ENCODE results near the gene CD200.

Gene CD200

GRCh38 chr3:112304611-112305010 lies 28.3 kb upstream of the CD200 start:
- Histone ChIP-seq H2AFZ (ENCODE audit: low read depth, low read length) (peak overlapping the region; percentile 81), H4K8ac (ENCODE audit: low read length) (no peak overlapping the region), H2BK5ac (ENCODE audit: low read depth, low read length, poor library complexity, severe bottlenecking) (no peak overlapping the region), H3K4me3 (ENCODE audit: insufficient read depth in 1 of 2, low read depth in 1 of 2, low read length in 2 of 2) (peak overlapping the region in 1 of 2 experiments; percentile 73), H3K36me3 (ENCODE audit: control insufficient read depth in 1 of 2, insufficient read depth in 2 of 2, low read depth in 1 of 2, low read length in 2 of 2) (no peaks in the 10 kb centered on the region), H3K27me3 (ENCODE audit: control insufficient read depth in 1 of 2, insufficient read depth in 1 of 2, low read length in 2 of 2) (no peaks in the 10 kb centered on the region), H4K91ac (ENCODE audit: low read length) (no peak overlapping the region), H3K4me2 (ENCODE audit: low read length, poor library complexity, severe bottlenecking) (peak overlapping the region; percentile 30), H2BK120ac (ENCODE audit: low read depth, low read length) (no peak overlapping the region), H3K9me3 (ENCODE audit: control insufficient read depth, low read length) (no peaks in the 10 kb centered on the region), H3K14ac (ENCODE audit: low read length in 2 of 2) (no peak overlapping the region), H2AK5ac (ENCODE audit: low read length, severe bottlenecking) (no peak overlapping the region), H2BK15ac (ENCODE audit: low read depth, poor library complexity, severe bottlenecking) (no peak overlapping the region), H3K4me1 (ENCODE audit: control insufficient read depth, insufficient read depth, low read depth, low read length) (peaks cover 7% of the 10 kb centered on the region), H3K4ac (ENCODE audit: low read depth in 1 of 2, low read length in 2 of 2) (no peak overlapping the region), H3K23ac (ENCODE audit: low read length in 2 of 2) (no peak overlapping the region), H3K18ac (ENCODE audit: low read depth in 1 of 2, low read length in 2 of 2) (no peak overlapping the region), H3K9ac (ENCODE audit: low read length) (peak overlapping the region; percentile 78), H3K79me1 (replicated peaks; ENCODE audit: low read length, poor library complexity, severe bottlenecking) (no peaks in the 10 kb centered on the region), H3K27ac (ENCODE audit: low read length, poor library complexity, severe bottlenecking) (no peak overlapping the region), H2BK12ac (ENCODE audit: low read length in 2 of 2) (no peak overlapping the region)
- WGBS: 86% methylated on average over 2 of the region's 2 CpGs
- DNase-seq: no peak

DNA sequence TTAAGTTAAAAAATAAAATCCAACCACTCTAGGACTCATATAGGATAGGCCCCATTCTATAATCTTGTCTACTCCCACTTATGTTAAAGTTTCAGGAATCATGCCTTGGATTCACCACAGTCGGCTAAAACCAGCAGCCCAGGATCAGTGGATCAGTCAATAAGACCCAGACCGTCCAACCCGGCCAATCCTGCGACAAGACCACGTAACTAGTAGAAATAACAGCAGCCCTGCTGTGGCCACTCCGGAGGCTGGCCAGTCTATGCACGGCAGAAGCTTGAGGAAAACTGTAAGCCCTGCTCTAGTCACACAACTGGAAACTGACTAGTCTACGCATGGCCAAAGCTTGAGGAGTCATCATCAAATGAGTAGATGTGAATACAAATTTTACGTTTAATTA lies 26.1 kb upstream of the CD200 start:
- H3K9me3 ChIP-seq (ENCODE audit: control insufficient read depth, low read length): no peaks in the 10 kb centered on the region
- no peak overlapping the region for H2AFZ ChIP-seq (ENCODE audit: low read depth, low read length)
- no peak overlapping the region for H3K4me3 ChIP-seq (ENCODE audit: insufficient read depth in 1 of 2, low read depth in 1 of 2, low read length in 2 of 2)
- H4K8ac ChIP-seq (ENCODE audit: low read length): no peak overlapping the region
- no peaks in the 10 kb centered on the region for H3K27me3 ChIP-seq (ENCODE audit: control insufficient read depth in 1 of 2, insufficient read depth in 1 of 2, low read length in 2 of 2)
- H2BK5ac ChIP-seq (ENCODE audit: low read depth, low read length, poor library complexity, severe bottlenecking): no peak overlapping the region
- peak overlapping the region in 1 of 2 experiments; percentile 32 for H2BK12ac ChIP-seq (ENCODE audit: low read length in 2 of 2)
- H2BK120ac ChIP-seq (ENCODE audit: low read depth, low read length): no peak overlapping the region
- H3K4me2 ChIP-seq (ENCODE audit: low read length, poor library complexity, severe bottlenecking): no peak overlapping the region
- no peak overlapping the region for H2BK15ac ChIP-seq (ENCODE audit: low read depth, poor library complexity, severe bottlenecking)
- no peak overlapping the region for H2AK5ac ChIP-seq (ENCODE audit: low read length, severe bottlenecking)
- H3K79me1 ChIP-seq (replicated peaks; ENCODE audit: low read length, poor library complexity, severe bottlenecking): no peaks in the 10 kb centered on the region
- no peak overlapping the region for H3K27ac ChIP-seq (ENCODE audit: low read length, poor library complexity, severe bottlenecking)
- WGBS: 82% methylated on average over 7 of the region's 9 CpGs
- H3K18ac ChIP-seq (ENCODE audit: low read depth in 1 of 2, low read length in 2 of 2): no peak overlapping the region
- no peak overlapping the region for H3K14ac ChIP-seq (ENCODE audit: low read length in 2 of 2)
- no peak overlapping the region for H3K9ac ChIP-seq (ENCODE audit: low read length)
- no peak overlapping the region for H3K23ac ChIP-seq (ENCODE audit: low read length in 2 of 2)
- no peak overlapping the region for H4K91ac ChIP-seq (ENCODE audit: low read length)
- DNase-seq: no peak
- peaks cover 7% of the 10 kb centered on the region for H3K4me1 ChIP-seq (ENCODE audit: control insufficient read depth, insufficient read depth, low read depth, low read length)
- no peaks in the 10 kb centered on the region for H3K36me3 ChIP-seq (ENCODE audit: control insufficient read depth in 1 of 2, insufficient read depth in 2 of 2, low read depth in 1 of 2, low read length in 2 of 2)
- no peak overlapping the region for H3K4ac ChIP-seq (ENCODE audit: low read depth in 1 of 2, low read length in 2 of 2)

GRCh38 chr3:112307557-112307956 lies 25.4 kb upstream of the CD200 start:
- no peak overlapping the region for H4K8ac ChIP-seq (ENCODE audit: low read length)
- no peak overlapping the region for H2BK5ac ChIP-seq (ENCODE audit: low read depth, low read length, poor library complexity, severe bottlenecking)
- H3K4ac ChIP-seq (ENCODE audit: low read depth in 1 of 2, low read length in 2 of 2): no peak overlapping the region
- H3K27ac ChIP-seq (ENCODE audit: low read length, poor library complexity, severe bottlenecking): no peak overlapping the region
- H3K79me1 ChIP-seq (replicated peaks; ENCODE audit: low read length, poor library complexity, severe bottlenecking): no peaks in the 10 kb centered on the region
- H3K14ac ChIP-seq (ENCODE audit: low read length in 2 of 2): no peak overlapping the region
- H3K27me3 ChIP-seq (ENCODE audit: control insufficient read depth in 1 of 2, insufficient read depth in 1 of 2, low read length in 2 of 2): no peaks in the 10 kb centered on the region
- no peak overlapping the region for H2BK12ac ChIP-seq (ENCODE audit: low read length in 2 of 2)
- no peak for DNase-seq
- H2AK5ac ChIP-seq (ENCODE audit: low read length, severe bottlenecking): no peak overlapping the region
- no peak overlapping the region for H3K4me3 ChIP-seq (ENCODE audit: insufficient read depth in 1 of 2, low read depth in 1 of 2, low read length in 2 of 2)
- H3K23ac ChIP-seq (ENCODE audit: low read length in 2 of 2): no peak overlapping the region
- no peak overlapping the region for H2BK15ac ChIP-seq (ENCODE audit: low read depth, poor library complexity, severe bottlenecking)
- no peak overlapping the region for H2BK120ac ChIP-seq (ENCODE audit: low read depth, low read length)
- no peak overlapping the region for H3K18ac ChIP-seq (ENCODE audit: low read depth in 1 of 2, low read length in 2 of 2)
- no peak overlapping the region for H4K91ac ChIP-seq (ENCODE audit: low read length)
- WGBS: 95% methylated on average over 2 of the region's 4 CpGs
- no peak overlapping the region for H3K4me2 ChIP-seq (ENCODE audit: low read length, poor library complexity, severe bottlenecking)
- no peaks in the 10 kb centered on the region for H3K36me3 ChIP-seq (ENCODE audit: control insufficient read depth in 1 of 2, insufficient read depth in 2 of 2, low read depth in 1 of 2, low read length in 2 of 2)
- H3K4me1 ChIP-seq (ENCODE audit: control insufficient read depth, insufficient read depth, low read depth, low read length): peaks cover 6% of the 10 kb centered on the region
- H3K9ac ChIP-seq (ENCODE audit: low read length): no peak overlapping the region
- no peak overlapping the region for H2AFZ ChIP-seq (ENCODE audit: low read depth, low read length)
- H3K9me3 ChIP-seq (ENCODE audit: control insufficient read depth, low read length): no peaks in the 10 kb centered on the region

- Histone ChIP-seq H3K4ac (ENCODE audit: low read depth in 1 of 2, low read length in 2 of 2) (no peak overlapping the region), H3K9me3 (ENCODE audit: control insufficient read depth, low read length) (no peaks in the 10 kb centered on the region)
Observed at GRCh38 chr3:112308151-112308911, 24.6 kb upstream of the CD200 start.

More at GRCh38 chr3:112308151-112308911, 24.6 kb upstream of the CD200 start:
- Histone ChIP-seq H3K27me3 (ENCODE audit: control insufficient read depth in 1 of 2, insufficient read depth in 1 of 2, low read length in 2 of 2) (no peaks in the 10 kb centered on the region), H3K4me1 (ENCODE audit: control insufficient read depth, insufficient read depth, low read depth, low read length) (peaks cover 1% of the 10 kb centered on the region), H3K14ac (ENCODE audit: low read length in 2 of 2) (no peak overlapping the region), H3K36me3 (ENCODE audit: control insufficient read depth in 1 of 2, insufficient read depth in 2 of 2, low read depth in 1 of 2, low read length in 2 of 2) (no peaks in the 10 kb centered on the region), H2AK5ac (ENCODE audit: low read length, severe bottlenecking) (no peak overlapping the region), H2AFZ (ENCODE audit: low read depth, low read length) (no peak overlapping the region), H3K79me1 (replicated peaks; ENCODE audit: low read length, poor library complexity, severe bottlenecking) (no peaks in the 10 kb centered on the region), H2BK120ac (ENCODE audit: low read depth, low read length) (no peak overlapping the region), H3K4me3 (ENCODE audit: insufficient read depth in 1 of 2, low read depth in 1 of 2, low read length in 2 of 2) (no peak overlapping the region), H3K23ac (ENCODE audit: low read length in 2 of 2) (no peak overlapping the region), H3K4me2 (ENCODE audit: low read length, poor library complexity, severe bottlenecking) (no peak overlapping the region), H2BK15ac (ENCODE audit: low read depth, poor library complexity, severe bottlenecking) (no peak overlapping the region), H4K91ac (ENCODE audit: low read length) (no peak overlapping the region), H3K9ac (ENCODE audit: low read length) (no peak overlapping the region), H4K8ac (ENCODE audit: low read length) (peak overlapping the region; percentile 72), H3K27ac (ENCODE audit: low read length, poor library complexity, severe bottlenecking) (no peak overlapping the region), H2BK12ac (ENCODE audit: low read length in 2 of 2) (peak overlapping the region in 1 of 2 experiments; percentile 66), H3K18ac (ENCODE audit: low read depth in 1 of 2, low read length in 2 of 2) (no peak overlapping the region), H2BK5ac (ENCODE audit: low read depth, low read length, poor library complexity, severe bottlenecking) (no peak overlapping the region)
- DNase-seq: peak; percentile 86
- 46% methylated on average over 4 of the region's 7 CpGs for WGBS

All from mesenchymal stem cell (in vitro differentiated cells and primary cell).